GM21723 (cell line): ENCODE measurements around the gene RBSN.

Experiments used
- ATAC-seq: cut with Tn5 transposase; IDR thresholded peaks from one replicate; pipeline ENCODE4 v1.9.1; 2021; ENCODE audit warnings: mild to moderate bottlenecking, moderate library complexity; ENCODE audit not compliant: unreplicated experiment

RBSN gene

DNA sequence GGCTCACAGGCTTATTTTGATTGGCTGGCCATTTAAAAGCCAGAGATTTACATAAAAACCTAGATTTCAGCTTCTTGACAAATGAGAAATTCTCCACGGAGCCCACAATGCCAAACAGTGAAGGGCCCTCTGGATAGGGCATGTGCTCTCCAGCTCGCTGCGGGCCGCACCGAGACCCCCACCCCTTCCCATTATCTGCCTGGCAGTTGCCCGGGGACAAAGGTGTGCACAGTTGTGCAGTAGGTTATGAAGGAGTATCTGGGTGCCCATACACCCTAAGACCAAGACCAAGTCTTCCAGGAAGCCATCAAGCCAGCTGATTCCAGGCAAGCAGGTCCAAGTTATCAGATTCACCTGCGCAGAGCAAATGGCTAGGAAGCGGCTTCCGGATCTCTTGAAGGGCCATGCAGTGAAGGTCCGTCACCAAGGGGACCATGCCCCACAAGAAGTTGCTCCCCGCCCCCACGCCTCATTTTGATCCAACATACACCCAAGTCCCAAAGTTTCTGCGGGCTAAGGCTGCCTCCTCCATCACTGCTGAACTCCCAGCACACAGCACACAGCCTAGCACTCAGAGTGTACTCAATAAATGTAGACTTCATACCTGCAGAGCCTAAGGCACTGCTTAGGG lies 35.2 kb downstream of the RBSN start:
- ATAC-seq = no peak

DNA sequence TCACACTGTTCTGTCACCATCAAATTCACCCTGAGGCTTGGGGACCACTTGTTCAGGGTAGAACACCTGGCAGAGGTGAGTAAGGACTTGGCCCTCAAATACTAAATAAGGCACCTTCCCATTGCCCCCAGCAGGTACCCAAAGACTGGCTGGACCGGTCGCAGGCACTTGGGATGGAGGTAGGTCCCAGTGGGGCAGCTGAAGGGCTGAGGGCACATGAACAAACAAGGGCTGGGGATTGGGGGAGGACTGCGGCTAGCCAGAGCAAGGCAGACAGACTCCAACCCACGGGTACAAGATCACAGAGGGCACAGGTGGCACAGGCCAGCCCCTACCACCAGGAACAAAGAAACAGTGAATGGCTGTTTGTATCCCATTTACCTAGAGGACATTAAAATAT lies 35.7 kb downstream of the RBSN start:
- no peak for ATAC-seq

DNA sequence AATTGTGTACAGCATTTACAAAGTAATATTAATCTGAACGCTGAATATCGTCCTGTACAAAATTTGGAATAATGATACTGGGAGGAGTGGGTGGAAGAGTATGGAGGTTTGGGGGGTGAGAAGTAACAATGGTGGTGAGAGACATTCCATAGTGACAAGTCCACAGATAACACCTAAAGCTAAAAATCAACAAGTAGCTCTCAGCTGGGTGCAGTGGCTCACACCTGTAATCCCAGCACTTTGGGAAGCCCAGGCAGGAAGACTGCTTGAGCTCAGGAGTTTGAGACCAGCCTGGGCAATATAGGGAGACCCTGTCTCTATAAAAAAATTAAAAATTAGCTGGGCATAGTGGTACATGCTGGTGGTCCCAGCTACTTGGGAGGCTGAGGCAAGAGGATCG lies 38.9 kb downstream of the RBSN start:
- ATAC-seq = no peak

DNA sequence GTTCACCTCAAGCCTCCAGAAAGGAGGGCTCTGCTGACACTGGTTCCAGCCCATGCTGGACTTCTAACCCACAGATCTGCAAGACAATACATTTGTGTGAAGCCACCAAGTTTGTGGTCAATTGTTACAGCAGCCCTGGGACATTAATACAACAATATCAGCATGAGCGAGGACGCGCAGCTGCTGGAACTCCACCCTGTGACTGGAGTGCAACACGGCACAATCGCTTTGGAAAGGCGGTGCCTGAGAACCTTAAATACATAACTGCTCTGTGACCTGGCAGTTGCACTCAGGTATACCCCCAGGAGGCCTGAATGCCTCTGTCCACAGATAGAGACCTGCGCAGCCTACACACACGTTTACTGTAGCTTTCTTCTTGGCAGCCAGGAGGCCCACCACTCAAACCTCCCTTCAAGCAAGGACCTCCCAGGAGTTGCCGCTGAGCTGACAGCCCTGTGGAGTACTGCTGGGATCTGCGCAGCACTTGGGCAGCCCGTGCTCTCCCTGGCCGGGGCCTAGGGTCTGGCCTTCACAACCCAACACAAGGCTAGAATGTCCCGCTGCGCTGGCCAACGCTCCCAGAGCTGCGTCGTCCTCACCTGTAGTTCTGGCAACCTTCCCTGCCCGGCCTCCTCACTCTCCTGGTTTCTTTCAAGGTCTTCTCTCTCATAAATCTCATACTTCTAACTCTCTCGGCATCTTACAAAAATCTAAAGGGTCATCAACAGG lies 42.1 kb downstream of the RBSN start:
- ATAC-seq = no peak

DNA sequence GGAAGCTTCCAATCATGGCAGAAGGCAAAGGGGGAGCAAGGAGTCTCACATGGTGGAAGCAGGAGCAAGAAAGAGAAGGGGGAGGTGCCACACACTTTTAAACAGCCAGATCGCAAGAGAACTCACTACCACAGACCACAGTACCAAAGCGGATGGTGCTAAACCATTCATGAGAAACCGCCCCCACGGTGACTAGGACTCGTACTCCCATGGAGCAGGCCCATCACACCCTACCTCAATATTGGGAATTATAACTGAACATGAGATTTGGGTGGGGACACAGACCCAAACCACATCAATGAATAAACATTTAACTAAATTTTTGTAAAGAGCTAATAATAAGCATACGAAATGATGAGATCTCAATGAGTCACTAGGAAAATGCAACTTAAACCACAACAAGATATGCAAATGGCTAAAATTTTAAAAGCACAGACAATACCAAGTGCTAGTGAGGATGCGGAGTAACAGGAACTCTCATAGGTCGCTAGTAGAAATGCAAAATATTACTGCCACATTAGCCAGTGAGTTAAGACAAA lies 43.9 kb downstream of the RBSN start:
- ATAC-seq = peak; percentile 41

DNA sequence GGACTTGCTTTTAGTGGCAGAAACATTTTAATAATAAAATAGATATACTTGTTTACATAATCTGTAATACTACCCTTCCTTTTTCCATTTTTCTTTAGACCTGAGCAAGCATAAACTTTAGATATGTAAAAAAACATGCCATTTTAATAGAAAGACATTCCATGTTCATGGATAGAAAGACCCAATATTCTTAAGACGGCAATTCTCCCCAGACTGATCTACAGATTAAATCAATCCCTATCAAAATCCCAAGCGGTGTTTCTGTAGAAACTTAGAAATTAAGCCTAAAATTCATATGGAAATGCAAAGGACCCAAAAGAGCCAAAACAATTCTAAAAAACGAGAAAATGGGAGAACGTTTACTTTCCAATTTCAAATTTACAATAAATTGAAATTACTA lies 45.4 kb downstream of the RBSN start:
- no peak for ATAC-seq

DNA sequence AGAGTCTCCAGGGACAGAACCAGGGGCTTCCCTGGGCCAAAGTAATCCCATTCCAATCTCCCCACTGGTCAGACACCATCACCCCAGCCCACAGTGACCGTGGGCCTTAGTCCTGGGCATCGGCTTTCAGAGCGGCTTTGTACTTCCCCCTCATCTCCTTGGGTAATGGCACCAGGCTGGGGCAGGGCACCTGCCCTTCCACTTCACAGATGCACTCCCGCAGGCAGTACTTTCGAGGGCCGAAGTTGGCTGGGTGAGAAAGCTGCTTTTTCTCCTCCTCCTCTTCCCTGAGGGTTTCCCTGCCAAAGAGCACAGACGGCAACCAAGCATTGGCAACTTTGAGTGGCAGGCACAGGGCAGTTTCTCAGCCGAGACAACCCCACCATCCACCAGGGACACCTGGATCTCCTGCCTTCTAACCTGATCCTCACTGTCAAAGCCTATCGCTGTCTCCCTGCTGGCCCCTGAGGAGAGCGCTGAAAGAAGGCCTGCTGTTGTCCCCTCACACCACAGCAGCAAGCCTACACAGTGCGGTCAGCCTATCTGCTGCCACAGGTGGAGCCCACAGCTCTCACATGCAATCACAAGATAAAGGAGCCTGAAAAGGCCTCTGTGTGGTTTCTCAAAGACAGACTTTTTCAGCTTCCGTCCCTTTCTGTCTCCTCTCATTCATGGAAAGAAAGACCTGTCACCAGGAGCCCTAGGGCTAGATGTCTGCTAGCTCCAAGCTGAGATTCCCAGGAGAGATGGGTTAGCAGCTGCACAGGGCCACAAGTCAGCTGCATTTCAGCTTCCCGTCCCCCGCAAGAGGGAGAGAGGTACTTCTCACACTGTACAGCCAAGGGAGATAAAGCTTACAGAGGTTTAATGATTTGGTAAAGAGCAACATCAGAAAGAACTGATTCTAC lies 46.4 kb downstream of the RBSN start:
- no peak for ATAC-seq

DNA sequence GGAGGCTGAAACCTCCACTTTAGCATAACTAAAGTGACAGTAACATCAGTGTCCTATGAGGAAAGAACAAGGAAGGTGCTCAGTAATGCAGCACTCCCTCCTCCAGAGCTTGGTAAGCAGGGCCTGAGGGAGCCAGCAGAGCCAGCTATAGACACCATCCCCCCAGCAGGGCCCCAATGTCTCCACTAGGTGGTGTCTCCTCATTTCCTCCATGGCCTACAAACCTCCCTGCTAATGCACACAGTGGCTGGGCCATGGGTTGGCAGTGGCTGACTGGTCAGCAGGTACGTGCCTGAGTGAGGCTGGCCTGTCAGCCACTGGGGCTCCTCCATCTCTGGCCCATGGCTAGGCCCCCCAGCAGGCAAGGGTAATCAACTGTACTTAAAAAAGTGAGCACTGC lies 47.4 kb downstream of the RBSN start:
- ATAC-seq = peak; percentile 66

DNA sequence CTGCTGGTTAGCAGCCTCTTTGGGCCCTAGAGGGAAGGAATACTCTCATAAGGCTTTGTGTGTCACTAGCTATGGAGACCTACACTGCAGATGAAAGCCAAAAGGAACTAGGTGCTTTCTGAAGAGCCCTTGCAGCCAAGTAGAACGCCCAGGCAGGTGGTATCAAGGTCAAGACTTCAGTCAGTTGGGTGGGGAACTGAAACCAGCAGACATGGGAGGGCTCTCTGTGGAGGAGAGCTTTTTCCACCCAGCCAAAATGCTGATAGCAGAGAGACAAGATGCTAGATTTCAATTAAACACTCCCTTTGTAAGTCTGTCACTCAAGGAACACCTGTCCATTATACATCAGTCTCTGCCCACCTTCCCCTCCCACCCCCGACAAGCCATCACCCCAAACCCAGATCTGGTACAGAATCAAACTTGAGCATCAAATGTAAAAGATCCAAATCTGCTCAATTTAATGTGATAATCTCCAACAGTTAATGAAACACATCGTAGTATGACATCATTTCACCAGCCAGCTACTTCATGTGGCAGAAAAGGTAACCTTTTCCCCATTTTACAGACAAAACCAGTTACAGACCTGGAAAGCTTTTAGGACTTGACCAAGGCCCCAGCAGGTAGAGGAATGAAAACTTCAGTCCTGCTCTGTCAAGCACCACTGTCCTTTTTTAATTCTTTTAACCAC lies 48.4 kb downstream of the RBSN start:
- peak; percentile 74 for ATAC-seq

DNA sequence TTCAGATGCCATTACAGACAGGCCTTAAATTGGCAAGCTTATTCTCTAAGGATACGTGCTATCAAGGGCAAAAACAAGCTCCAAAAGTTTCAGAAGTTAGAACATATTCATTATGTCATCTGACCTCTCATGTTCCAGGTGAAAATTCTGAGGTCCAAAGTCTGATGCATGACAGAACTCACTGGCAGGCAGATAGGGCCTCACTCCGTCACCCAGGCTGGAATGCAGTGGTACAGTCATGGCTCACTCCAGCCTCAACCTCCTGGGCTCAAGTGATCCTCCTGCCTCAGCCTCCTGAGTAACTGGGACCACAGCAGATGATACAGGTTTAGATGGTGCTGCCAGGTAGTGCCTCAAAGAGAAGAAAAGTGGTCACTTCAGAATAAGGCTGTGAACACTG lies 49.4 kb downstream of the RBSN start:
- no peak for ATAC-seq

DNA sequence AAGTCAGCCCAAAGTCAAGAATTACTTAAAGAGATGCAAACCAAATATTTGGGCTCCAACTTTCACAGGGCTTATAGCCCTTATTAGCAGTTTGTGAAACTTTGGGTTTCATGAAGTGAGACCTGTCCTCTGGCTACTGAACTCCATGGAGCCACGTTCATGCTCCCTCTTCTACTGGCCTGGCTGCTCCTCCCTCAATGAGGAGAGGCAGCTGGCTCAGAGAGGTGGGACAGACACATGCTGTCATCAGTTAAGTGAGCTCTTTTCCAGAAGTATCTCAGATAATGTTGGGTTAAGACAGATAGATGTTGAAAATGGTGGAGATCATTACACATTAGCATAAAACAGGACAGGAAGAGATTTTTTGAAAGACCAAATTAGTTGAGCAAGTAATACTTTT lies 53.3 kb downstream of the RBSN start:
- no peak for ATAC-seq

DNA sequence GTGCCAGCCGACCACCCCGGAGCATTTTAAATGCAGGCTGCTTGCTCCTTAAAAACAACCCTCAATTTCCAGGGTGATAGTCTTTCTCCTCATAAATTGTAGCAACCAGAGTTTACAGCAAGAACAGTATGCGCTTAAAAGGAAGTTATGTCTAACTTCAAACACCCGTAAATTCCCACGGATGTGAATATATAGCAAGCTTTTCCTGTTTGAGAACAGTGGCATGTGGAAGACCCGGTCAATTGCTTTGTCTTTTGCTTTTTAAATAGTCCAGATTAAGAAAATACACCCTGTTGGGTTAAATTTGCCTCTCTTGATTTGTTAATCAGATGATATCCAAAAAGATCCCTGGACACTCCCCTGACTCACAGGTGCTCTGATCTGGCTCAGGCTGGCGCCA lies 54.6 kb downstream of the RBSN start:
- no peak for ATAC-seq

DNA sequence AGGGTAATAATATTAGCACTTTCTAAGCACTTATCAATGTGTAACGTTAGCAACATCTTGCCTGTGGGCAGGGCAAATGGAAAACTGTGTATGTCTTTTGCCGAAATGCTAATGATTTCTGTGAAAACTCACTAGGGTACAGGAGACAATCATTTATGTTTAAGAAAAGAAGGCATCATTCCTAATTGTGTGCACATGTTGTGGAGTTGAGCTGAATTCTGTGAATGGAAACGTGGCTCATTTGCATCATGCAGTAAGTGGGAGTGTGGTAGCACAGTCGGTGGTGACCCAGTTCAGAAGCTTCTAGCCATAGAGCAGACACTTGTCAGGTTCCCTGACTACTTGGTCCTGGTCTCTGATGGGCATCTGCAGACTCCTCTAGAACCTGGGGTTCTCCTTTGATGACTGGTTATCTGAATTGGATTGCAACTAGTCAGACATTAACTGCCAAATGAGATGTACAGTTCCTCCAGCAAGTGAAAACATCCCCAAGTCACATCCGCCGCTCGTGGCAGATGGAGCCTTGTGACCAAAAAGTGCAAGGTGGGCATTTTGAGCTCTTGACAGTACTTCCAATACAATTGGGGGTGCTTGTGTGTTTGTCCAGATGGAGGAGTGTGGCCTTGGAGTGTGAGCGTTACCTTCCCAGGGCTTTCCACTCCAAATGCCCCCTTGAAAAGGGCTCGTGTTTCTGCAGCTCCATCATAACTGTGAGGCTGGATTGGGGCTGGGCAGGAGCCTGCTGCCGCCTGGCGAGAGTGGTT lies 55.4 kb downstream of the RBSN start:
- ATAC-seq = no peak

DNA sequence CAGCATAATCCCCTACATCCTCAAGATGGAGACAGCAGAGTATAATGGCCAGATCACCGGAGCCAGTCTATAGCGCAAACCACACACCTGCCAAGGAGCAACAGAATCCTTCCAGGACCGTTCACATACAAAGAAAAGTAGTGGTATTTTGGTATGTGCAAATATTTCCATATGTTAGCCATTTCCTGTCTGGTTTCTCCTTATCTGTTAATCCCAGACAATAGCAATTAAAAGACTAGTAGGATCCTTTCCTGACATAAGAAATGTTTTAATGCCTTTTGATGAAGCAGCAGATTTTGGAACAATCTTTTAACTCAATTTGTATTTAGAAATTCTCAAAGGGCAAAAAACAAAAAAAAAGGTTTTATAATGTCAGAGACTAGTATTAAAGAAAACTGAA lies 56.0 kb downstream of the RBSN start:
- ATAC-seq = no peak

DNA sequence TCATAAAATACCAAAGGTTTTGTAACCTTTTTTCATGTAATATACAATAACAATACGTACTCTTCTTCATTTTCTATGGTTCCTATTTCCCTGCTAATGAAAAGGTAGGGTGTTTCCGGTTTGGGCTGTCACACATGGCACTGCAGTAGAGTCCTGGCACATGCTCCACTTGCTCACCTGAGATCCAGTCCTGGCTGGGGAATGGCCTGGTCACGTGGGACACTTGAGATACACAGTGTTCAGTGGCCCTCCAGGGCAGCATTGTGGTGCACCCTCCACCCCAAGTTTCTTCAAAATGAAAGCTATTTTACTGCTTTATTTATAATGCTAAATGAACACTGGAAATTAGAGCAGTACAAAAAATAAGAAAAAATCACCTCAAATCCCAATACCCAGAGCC lies 57.0 kb downstream of the RBSN start:
- no peak for ATAC-seq

DNA sequence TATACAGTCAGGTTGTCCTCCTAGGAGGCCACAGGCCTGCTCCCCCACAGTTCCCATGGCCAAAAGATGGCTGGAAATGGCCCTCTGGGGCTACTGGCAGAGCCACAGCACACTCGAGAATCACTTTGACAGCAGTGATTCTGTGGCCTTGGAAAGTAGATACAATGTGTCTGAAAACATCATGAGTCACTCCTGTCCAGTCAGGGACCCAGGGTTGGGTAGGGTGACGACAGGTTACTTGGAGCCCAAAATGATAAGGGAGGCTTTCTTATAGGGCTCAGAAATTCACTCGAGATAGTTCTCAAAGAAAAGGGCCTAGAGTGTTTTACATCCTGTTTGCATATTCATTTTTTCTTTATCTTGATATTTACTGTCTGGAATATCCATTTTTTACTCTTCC lies 58.1 kb downstream of the RBSN start:
- ATAC-seq = no peak

DNA sequence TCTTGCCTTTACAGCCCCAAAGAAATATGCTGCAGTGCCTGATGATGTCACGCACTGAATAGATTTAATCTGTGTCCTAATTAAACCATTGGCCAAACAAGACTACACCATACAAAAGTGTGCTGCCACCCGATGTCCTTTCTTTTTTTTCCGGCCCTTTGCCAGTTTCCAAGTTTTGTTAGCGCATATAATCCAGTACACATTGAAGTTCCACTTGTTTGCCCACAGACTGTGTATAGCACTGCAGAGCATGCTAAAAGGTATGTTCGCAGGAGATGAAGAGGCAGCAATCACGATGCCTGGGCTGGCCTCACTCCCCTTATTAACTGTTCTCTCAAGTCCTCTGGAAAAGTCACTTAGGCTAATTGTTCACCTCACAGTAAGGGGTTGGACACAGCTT lies 60.6 kb downstream of the RBSN start:
- no peak for ATAC-seq

DNA sequence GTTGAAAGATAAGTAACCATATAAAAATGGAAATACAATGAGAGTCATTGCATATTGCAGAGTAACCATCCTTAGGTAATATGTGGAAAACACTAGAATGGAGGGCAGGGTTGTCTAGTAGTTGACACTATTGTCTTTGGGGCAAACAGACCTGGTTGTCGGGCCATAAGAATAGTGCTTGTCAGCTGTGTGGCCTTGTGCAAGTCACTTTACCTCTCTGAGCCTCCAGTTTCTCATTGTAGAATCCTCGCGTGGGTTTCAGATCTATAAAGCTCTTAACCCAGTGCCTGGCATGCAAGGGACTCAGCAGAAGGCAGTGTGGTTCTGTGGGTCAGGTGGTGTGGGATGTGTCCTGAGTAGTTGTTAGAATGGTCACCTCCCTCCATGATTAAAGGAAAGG lies 65.8 kb downstream of the RBSN start:
- no peak for ATAC-seq

DNA sequence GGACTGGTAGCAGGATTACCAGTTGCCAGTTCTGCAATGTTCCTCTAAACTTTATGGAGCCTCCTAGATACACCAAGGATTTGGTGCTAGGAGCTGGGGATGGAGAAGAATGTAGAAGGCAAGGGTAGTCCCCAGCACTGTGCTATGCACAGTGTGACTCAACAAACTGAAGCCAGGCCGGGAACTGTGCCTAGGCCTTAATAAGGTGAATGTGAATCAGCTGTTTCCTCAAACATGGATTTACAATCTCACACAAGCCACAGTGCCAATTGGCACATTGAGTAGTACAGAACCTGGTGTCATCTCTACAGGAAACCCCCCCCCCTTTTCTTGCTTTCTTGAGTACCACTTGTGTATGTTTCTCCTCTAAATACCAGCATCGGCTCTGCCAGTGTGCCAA lies 66.3 kb downstream of the RBSN start:
- ATAC-seq = no peak

DNA sequence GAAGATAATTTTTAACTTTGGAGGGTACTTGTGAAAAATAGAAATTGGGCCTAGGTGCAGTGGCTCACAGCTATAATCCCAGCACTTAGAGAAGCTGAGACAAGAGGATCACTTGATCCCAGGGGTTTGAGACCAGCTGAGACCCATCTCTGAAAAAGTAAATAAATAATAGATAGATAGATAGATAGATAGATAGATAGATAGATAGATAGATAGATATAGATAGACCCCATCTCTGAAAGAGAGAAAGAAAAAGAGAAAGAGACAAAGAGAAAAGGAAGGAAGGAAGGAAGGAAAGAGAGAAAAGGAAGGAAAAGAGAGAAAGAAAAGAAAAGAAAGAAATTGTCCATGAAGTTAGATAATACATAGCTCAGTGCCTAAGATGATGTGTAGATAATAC lies 69.3 kb downstream of the RBSN start:
- ATAC-seq = no peak
